ENCODE results near the gene PODN.

DNA sequence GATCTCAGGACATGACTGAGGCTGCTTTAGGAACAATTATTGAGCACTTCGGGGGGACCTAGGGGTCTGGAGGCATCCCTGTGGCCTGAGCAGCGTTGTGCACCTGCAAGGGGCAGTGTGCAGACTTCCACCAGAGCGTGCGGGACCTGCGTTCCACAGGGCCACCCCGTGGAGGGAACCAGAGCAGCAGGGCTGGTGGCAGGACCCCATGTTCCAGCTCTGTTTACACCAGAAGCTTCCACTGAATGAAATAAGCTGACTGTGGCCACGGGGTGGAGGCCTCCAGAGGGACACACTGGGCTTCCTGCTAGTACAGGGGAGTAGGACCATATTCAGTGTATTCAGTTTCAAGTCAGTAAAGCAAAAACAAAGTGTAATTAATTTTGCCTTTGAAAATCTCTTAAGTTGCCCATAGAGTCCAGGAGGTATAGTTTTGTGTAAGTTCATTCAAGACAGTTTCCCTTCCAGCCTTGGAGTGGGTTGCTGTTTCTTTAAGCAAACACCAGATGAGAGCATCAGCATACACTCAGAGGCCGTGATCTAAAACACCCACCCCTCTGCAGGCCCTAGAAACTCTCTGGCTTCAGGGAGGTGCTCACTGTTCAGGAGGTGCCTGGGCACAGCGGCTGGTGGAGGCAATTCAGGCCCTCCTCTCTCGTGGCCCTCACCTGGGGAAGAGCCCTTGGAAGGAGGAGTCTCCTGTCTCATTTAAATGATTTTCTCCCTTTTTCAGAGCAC lies 63.8 kb downstream of the PODN start:
- TF ChIP-seq POLR2A (IDR thresholded peaks at IDR 0.05) (no peak), EP300 (IDR thresholded peaks at IDR 0.05) (no peak)
- TF ChIP-seq, protein P1, sequence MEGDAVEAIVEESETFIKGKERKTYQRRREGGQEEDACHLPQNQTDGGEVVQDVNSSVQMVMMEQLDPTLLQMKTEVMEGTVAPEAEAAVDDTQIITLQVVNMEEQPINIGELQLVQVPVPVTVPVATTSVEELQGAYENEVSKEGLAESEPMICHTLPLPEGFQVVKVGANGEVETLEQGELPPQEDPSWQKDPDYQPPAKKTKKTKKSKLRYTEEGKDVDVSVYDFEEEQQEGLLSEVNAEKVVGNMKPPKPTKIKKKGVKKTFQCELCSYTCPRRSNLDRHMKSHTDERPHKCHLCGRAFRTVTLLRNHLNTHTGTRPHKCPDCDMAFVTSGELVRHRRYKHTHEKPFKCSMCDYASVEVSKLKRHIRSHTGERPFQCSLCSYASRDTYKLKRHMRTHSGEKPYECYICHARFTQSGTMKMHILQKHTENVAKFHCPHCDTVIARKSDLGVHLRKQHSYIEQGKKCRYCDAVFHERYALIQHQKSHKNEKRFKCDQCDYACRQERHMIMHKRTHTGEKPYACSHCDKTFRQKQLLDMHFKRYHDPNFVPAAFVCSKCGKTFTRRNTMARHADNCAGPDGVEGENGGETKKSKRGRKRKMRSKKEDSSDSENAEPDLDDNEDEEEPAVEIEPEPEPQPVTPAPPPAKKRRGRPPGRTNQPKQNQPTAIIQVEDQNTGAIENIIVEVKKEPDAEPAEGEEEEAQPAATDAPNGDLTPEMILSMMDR (IDR thresholded peaks at IDR 0.05), result no peak

All from stomach (tissue), 4 donors.